ENCODE results near the gene BMPR1B. TPM values are rescaled to one million over a fixed set of nuclear protein-coding genes. Genes with fewer than 3 reads are reported as not detected.

The BMPR1B gene
- total and polyA plus RNA-seq, 2 of the 4 experiments (the other 2 are of a cell fraction) = 0.24 to 0.90 TPM

- DNase-seq (no peak), ATAC-seq (ENCODE audit: low read depth) (no peak)
- intact Hi-C loops (cut with micrococcal nuclease) = no loop called here
- no peaks in the 10 kb centered on the region for H3K79me1 ChIP-seq (ENCODE audit: low read depth in 1 of 2, low read length in 2 of 2)
- no peaks in the 10 kb centered on the region for H3K9me1 ChIP-seq (ENCODE audit: insufficient read depth, low read length)
- ChIA-PET POLR2A (ENCODE audit: unreplicated experiment) (no interaction called here), CTCF (no interaction called here)
- no peak overlapping the region for H2BK120ac ChIP-seq (ENCODE audit: low read depth, low read length)
- no peak overlapping the region for H2BK20ac ChIP-seq (ENCODE audit: low read depth, low read length)
- no peak overlapping the region for H3K23ac ChIP-seq (ENCODE audit: low read depth, low read length)
- dilution Hi-C loops (cut with HindIII; ENCODE audit: low sequenced_read_pairs, unreplicated experiment) = no loop called here
- H4K8ac ChIP-seq (ENCODE audit: low read depth in 2 of 2, low read length in 2 of 2) = no peak overlapping the region
- H3K27me3 ChIP-seq (ENCODE audit: control insufficient read depth, insufficient read depth, low read length) = no peaks in the 10 kb centered on the region; the same call in 1 of the 2 replicates
- H2AK5ac ChIP-seq (ENCODE audit: low read depth, low read length) = no peak overlapping the region
- H4K91ac ChIP-seq (ENCODE audit: insufficient read depth, low read depth, low read length) = no peak overlapping the region
- H2AFZ ChIP-seq (replicated peaks; ENCODE audit: low read length, poor library complexity) = no peak overlapping the region
- no peak overlapping the region for H2BK15ac ChIP-seq (ENCODE audit: low read depth, low read length)
- H3K56ac ChIP-seq (ENCODE audit: extremely low read depth, insufficient read depth, low read length) = no peak overlapping the region
- no peak overlapping the region for H3K4me2 ChIP-seq (ENCODE audit: low read depth, low read length)
- H3K18ac ChIP-seq (ENCODE audit: low read depth, low read length) = no peak overlapping the region
- H2AK9ac ChIP-seq (replicated peaks; ENCODE audit: low read depth, low read length, poor library complexity) = no peak overlapping the region
- no peak overlapping the region for H3K14ac ChIP-seq (replicated peaks; ENCODE audit: low read depth, low read length)
- H4K5ac ChIP-seq (ENCODE audit: low read depth, low read length) = no peak overlapping the region
- no peak overlapping the region for H3K27ac ChIP-seq (ENCODE audit: insufficient read depth, low read length)
- no peaks in the 10 kb centered on the region for H3K4me1 ChIP-seq (ENCODE audit: control insufficient read depth, insufficient read depth, low read length)
- H3K9me3 ChIP-seq (ENCODE audit: control insufficient read depth, insufficient read depth, low read length) = no peaks in the 10 kb centered on the region
- no peak overlapping the region for H2BK5ac ChIP-seq (ENCODE audit: low read depth, low read length, poor library complexity, severe bottlenecking)
- WGBS, 2 experiments (ENCODE audit: extremely low coverage in 2 of 2, insufficient read length in 1 of 2) = no CpG with 5 or more reads among the region's 3 CpGs
- TF ChIP-seq RFX5 (IDR thresholded peaks at IDR 0.05; ENCODE audit: low read depth, low read length) (no peak), BHLHE40 (IDR thresholded peaks at IDR 0.05; ENCODE audit: low read depth, low read length) (no peak), MXI1 (IDR thresholded peaks at IDR 0.05; ENCODE audit: borderline replicate concordance, low read depth, low read length) (no peak), RCOR1 (IDR thresholded peaks at IDR 0.05; ENCODE audit: insufficient replicate concordance, low read length) (no peak), NFE2L2 (IDR thresholded peaks at IDR 0.05; ENCODE audit: low read depth, low read length) (no peak), CTCF (conservative IDR thresholded peaks at IDR 0.05; ENCODE audit: low read depth, low read length) (no peak), POLR2A (IDR thresholded peaks at IDR 0.05; ENCODE audit: low read depth, low read length) (no peak), RAD21 (IDR thresholded peaks at IDR 0.05; ENCODE audit: low read length) (no peak), MAZ (IDR thresholded peaks at IDR 0.05; ENCODE audit: borderline replicate concordance, low read depth, low read length) (no peak), SMC3 (IDR thresholded peaks at IDR 0.05; ENCODE audit: low read depth, low read length) (no peak), CHD1 (IDR thresholded peaks at IDR 0.05; ENCODE audit: low read depth, low read length) (no peak), CEBPB (IDR thresholded peaks at IDR 0.05; ENCODE audit: low read depth, low read length) (no peak), MAFK (IDR thresholded peaks at IDR 0.05; ENCODE audit: low read depth, low read length) (no peak), FOS (IDR thresholded peaks at IDR 0.05; ENCODE audit: low read depth, low read length) (no peak)
- TF ChIP-seq, protein P1, sequence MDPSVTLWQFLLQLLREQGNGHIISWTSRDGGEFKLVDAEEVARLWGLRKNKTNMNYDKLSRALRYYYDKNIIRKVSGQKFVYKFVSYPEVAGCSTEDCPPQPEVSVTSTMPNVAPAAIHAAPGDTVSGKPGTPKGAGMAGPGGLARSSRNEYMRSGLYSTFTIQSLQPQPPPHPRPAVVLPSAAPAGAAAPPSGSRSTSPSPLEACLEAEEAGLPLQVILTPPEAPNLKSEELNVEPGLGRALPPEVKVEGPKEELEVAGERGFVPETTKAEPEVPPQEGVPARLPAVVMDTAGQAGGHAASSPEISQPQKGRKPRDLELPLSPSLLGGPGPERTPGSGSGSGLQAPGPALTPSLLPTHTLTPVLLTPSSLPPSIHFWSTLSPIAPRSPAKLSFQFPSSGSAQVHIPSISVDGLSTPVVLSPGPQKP (IDR thresholded peaks at IDR 0.05; ENCODE audit: borderline replicate concordance, low read depth, low read length) = no peak
- TF ChIP-seq, protein P2, sequence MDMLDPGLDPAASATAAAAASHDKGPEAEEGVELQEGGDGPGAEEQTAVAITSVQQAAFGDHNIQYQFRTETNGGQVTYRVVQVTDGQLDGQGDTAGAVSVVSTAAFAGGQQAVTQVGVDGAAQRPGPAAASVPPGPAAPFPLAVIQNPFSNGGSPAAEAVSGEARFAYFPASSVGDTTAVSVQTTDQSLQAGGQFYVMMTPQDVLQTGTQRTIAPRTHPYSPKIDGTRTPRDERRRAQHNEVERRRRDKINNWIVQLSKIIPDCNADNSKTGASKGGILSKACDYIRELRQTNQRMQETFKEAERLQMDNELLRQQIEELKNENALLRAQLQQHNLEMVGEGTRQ (IDR thresholded peaks at IDR 0.05; ENCODE audit: low read depth, low read length) = no peak
- no peak overlapping the region for H3K4me3 ChIP-seq (ENCODE audit: insufficient read depth, low read depth, low read length)
- no peaks in the 10 kb centered on the region for H4K20me1 ChIP-seq (ENCODE audit: insufficient read depth, low read length)
- H3K4ac ChIP-seq (ENCODE audit: low read depth, low read length) = no peak overlapping the region
- BruUV-seq (replicated peaks) = no TSS peak
- in situ Hi-C loops (cut with MboI; ENCODE audit: low sequenced_read_pairs) = no loop called here
- no peaks in the 10 kb centered on the region for H3K36me3 ChIP-seq (ENCODE audit: control insufficient read depth, insufficient read depth, low read length)
- H3K9ac ChIP-seq (ENCODE audit: low read depth, low read length) = no peak overlapping the region
These were observed 13.9 kb upstream of the BMPR1B start for GRCh38 chr4:94743838-94744237.

Data from IMR-90 (cell line).